K562 (cell line): ENCODE data around the gene ELMO3. TPM values are rescaled to one million over a fixed set of nuclear protein-coding genes. Genes with fewer than 3 reads are reported as not detected.

Experiments
- CEBPG ChIP-seq, 3 experiments: fragments of 200-800 bp in 1 of 3; sonication (Bioruptor generic) in 1 of 3; sonication (generic) in 1 of 3; formaldehyde crosslinking in 1 of 3; IDR thresholded peaks in 2 of 3; conservative IDR thresholded peaks in 1 of 3; 2 replicates each; pipeline versions ENCODE4 v1.6.1 to v1.8.0; 2016 to 2022; ENCODE audit warnings: missing compliant biosample characterization in 2 of 3, missing genetic modification characterization in 2 of 3, mild to moderate bottlenecking in 1 of 3, missing genetic modification reagents in 1 of 3
- COPS2 ChIP-seq: fragments of 450-650 bp; conservative IDR thresholded peaks from 2 replicates; pipeline ENCODE4 v1.6.1; 2016; ENCODE audit warnings: mild to moderate bottlenecking, moderate library complexity
- E2F1 ChIP-seq: sonication (generic); formaldehyde crosslinking; IDR thresholded peaks from 2 replicates; pipeline ENCODE4 v1.8.1; 2023; ENCODE audit warnings: mild to moderate bottlenecking, missing genetic modification reagents, moderate library complexity
- HOMEZ ChIP-seq: fragments of 250-450 bp; sonication (Bioruptor Pico); IDR thresholded peaks from 2 replicates; pipeline ENCODE4 v1.4.0; 2020; ENCODE audit warnings: mild to moderate bottlenecking, moderate library complexity
- KDM1A ChIP-seq, 2 experiments: fragments of 450-650 bp; IDR thresholded peaks; 2 replicates each; pipeline ENCODE4 v1.6.1; 2016; ENCODE audit warnings: mild to moderate bottlenecking in 2 of 2
- MCM3 ChIP-seq: fragments of 450-650 bp; IDR thresholded peaks from 2 replicates; pipeline ENCODE4 v1.6.1; 2016
- NFIC ChIP-seq: fragments of 450-650 bp; IDR thresholded peaks from 2 replicates; pipeline ENCODE4 v1.6.1; 2017; ENCODE audit warnings: mild to moderate bottlenecking, inconsistent platforms
- NUFIP1 ChIP-seq: fragments of 450-650 bp; IDR thresholded peaks from 2 replicates; pipeline ENCODE4 v1.6.1; 2018; ENCODE audit not compliant: partially characterized antibody
- PML ChIP-seq: IDR thresholded peaks from 2 replicates; pipeline ENCODE4 v1.6.1; 2012; ENCODE audit warnings: low read length, inconsistent platforms
- SPI1 ChIP-seq: IDR thresholded peaks from 2 replicates; pipeline ENCODE4 v1.6.1; 2011; ENCODE audit warnings: low read depth, low read length, control low read depth, borderline replicate concordance
- TCF3 ChIP-seq: sonication (generic); formaldehyde crosslinking; IDR thresholded peaks from 2 replicates; pipeline ENCODE4 v1.4.0; 2020; ENCODE audit warnings: mild to moderate bottlenecking, missing genetic modification reagents
- WHSC1 ChIP-seq: IDR thresholded peaks from one replicate; pipeline ENCODE4 v1.6.1; 2012; ENCODE audit warnings: low read length, control low read depth, inconsistent platforms
- ZBTB40 ChIP-seq, 2 experiments: fragments of 450-650 bp in 1 of 2; sonication (generic) in 1 of 2; formaldehyde crosslinking in 1 of 2; IDR thresholded peaks; 2 replicates each; pipeline versions ENCODE4 v1.7.1 to v1.9.0; 2016 to 2022; ENCODE audit warnings: inconsistent platforms in 1 of 2, mild to moderate bottlenecking in 1 of 2, missing genetic modification reagents in 1 of 2
- ZNF224 ChIP-seq: sonication (generic); formaldehyde crosslinking; IDR thresholded peaks from 2 replicates; pipeline ENCODE4 v1.8.0; 2022; ENCODE audit warnings: mild to moderate bottlenecking, missing genetic modification reagents
- ZNF282 ChIP-seq: sonication (generic); formaldehyde crosslinking; IDR thresholded peaks from 2 replicates; pipeline ENCODE4 v1.8.1; 2023; ENCODE audit warnings: missing genetic modification reagents
- ZNF589 ChIP-seq: fragments of 200-800 bp; sonication (Bioruptor generic); IDR thresholded peaks from 2 replicates; pipeline ENCODE4 v1.6.1; 2016; ENCODE audit warnings: low read depth, missing genetic modification characterization, missing compliant biosample characterization
- ZSCAN29 ChIP-seq: fragments of 450-650 bp; IDR thresholded peaks from 2 replicates; pipeline ENCODE4 v1.6.1; 2017
- polyA plus RNA-seq, 8 experiments: library from polyadenylated mRNA; depleted of rRNA in 4 of 8; stranded (reverse) in 5 of 8; unstranded in 3 of 8; fragments of >200 nt; fragmentation: Nextera tagmentation in 2 of 8; fragmentation: Illumina TruSeq in 1 of 8; extraction: Ambion mirVana in 2 of 8; extraction: Trizol in 1 of 8; gene quantifications; 2 replicates each; pipeline versions ENCODE4 v1.2.1 to v1.2.3, GENCODE V29; 2011 to 2014; ENCODE audit warnings: inconsistent platforms in 1 of 8, missing spikeins in 1 of 8
- total RNA-seq, 7 experiments: library from RNA; depleted of rRNA in 6 of 7; stranded (reverse); fragments of >200 nt in 6 of 7; fragmentation: Illumina TruSeq in 2 of 7; extraction: Trizol in 2 of 7; gene quantifications; 2 replicates each; pipeline versions ENCODE4 v1.2.1 to v1.2.3, GENCODE V29; 2011 to 2021; ENCODE audit warnings: low replicate concordance in 1 of 7

Gene ELMO3
- total and polyA plus RNA-seq, 9 of the 15 experiments (the other 6 are each of a cell fraction or from before 2014, with no cell fraction given) = 0.04 to 5.1 (median 1.5) TPM

GRCh38 chr16:67191995-67192681 is 6.8 kb upstream of the ELMO3 start, which contains the start of gene E2F4 (continued):
- TF ChIP-seq NFIC (no peak), MCM3 (no peak), ZNF282 (no peak), ZBTB40 (IDR thresholded peaks at IDR 0.05) (peak; percentile 96), ZBTB40 (CRISPR knock-in tag; IDR thresholded peaks at IDR 0.05) (no peak), WHSC1 (no peak), ZNF589 (CRISPR knock-in tag) (no peak), COPS2 (no peak), NUFIP1 (no peak), HOMEZ (CRISPR knock-in tag) (no peak), ZSCAN29 (peak; percentile 13; the same call in 1 of the 2 replicates), PML (0 out of 2 replicates have a peak, but pooled peaks have one; percentile 18), SPI1 (peak; percentile 90), CEBPG (CRISPR knock-in tag; IDR thresholded peaks at IDR 0.05) (peak; percentile 37), CEBPG (tag; conservative IDR thresholded peaks at IDR 0.05 in 1 of 2, IDR thresholded peaks at IDR 0.05 in 1 of 2) (no peak), KDM1A (IDR thresholded peaks at IDR 0.05) (no peak), E2F1 (CRISPR knock-in tag) (no peak), ZNF224 (CRISPR knock-in tag) (no peak), TCF3 (CRISPR knock-in tag) (no peak; the same call in 1 of the 2 replicates)
